Measurements from ENCODE around the gene RAB8B.

RAB8B gene

DNA sequence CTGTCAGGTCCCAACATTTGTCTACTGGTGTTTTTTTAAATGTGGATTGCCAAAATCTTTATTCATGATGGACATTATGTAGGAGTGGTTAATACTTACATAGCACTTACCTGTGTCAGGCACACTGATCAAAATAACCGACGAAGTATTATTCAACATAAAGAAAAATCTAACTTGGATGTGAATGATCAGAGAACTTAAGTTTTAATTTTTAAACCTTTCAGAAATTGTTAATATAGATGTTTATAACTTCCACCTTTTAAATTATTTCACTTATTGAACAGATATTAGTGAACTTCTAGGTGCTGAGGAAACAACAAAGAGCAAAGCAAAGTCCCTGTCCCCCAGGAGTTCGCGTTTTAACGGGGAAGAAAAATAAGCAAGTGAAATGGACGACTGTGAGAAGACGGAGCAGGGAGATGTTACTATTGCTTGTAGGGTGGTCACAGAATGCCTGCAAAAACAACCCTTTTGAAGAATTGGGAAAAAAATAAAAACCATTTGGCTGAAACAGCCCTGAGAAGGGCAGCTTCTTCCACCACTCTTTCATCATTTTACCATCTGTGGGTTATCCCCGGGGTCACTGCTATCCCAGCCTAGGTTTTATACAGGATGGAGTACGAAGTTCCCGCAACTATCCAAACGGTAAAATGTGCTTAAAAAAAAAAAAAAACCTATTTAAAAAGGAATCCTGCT is 87.1 kb downstream of the RAB8B start:
- DNase-seq (ENCODE audit: low spot score): peak; percentile 12

DNA sequence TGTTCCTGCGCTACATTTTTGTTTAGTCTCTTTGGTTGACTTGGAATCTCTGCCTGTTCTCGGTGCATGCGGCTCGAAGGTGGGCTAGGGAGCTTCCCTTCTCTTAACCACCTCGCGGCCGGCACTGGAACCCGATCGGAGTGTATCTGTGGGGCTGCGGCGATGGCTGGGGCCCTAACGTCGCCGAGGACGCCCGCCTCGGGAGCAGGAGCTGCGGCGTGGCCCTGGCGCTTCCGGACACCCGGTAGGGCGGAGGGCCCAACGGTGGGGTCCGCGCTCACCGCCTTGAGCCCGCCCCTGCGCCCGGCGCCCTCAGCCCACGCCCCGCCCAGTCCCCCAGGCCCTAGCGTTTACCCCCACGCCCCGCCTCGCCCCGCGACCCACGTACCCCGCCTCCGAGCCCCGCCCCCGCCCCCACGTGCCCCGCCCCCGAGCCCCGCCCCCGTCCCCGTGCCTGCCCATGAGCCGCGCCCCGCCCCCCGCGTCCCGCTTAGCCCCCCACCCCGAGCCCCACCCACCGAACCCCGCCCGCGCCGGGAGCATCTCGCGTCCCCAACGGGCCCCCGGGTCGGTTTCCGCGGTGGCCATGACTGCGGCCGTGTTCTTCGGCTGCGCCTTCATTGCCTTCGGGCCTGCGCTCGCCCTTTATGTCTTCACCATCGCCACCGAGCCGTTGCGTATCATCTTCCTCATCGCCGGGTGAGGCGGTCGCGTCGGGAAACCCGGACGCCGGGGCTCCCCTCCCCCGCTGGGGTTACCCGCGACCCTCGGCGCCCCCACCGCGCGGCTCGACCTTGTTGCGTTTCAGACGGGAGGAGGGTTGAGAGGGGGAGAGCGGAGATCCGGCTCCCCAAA is 87.9 kb downstream of the RAB8B start, which contains the start of gene APH1B:
APH1B (plus strand) TSS at position 568 of the 855 bp plus-strand sequence; CDS start at position 587, 19 bp downstream.
- DNase-seq (ENCODE audit: low spot score): peak; percentile 82

DNA sequence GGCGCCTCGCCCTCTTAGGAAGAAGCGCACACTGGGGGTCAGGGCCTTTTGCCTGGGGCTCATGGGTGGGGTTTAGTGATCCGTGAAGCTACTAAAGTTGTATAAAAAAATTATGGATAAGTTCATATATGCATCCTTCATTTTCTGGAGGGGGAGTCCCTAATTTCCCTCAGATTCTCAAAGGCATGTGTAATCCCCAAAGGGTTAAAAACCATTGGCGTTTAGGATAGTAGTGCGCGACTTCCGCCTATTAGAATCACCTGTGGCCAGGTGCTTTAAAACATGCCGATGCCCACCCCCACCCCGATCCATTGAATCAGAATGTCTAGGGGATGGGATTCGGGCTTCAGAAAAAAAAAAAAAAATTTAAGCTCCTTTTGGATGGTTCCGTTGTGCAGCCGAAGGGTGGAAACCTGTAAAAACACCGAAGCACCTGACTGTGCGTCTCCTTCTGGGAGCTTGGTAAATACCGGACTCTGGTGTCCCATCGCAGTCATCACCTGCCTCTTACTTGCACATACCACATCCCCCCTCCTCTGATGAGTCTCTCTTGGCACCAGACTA is 88.6 kb downstream of the RAB8B start:
- peak; percentile 16 for DNase-seq (ENCODE audit: low spot score)

DNA sequence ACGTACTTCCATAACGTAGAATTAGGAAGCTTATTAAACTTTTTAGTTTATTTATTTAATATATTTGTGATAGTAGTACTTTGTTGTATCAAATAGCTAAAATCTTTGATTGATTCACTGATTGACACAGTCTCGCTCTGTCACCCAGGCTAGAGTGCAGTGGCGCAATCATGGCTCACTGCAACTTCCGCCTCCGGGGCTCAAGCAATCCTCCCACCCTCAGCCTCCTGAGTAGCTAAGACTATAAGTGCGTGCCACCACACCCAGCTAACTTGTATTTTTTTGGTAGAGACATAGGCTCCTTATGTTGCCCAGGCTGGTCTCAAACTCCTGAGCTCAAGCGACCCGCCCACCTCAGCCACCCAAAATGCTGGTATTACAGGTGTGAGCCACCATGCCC is 93.7 kb downstream of the RAB8B start:
- no peak for DNase-seq (ENCODE audit: low spot score)

DNA sequence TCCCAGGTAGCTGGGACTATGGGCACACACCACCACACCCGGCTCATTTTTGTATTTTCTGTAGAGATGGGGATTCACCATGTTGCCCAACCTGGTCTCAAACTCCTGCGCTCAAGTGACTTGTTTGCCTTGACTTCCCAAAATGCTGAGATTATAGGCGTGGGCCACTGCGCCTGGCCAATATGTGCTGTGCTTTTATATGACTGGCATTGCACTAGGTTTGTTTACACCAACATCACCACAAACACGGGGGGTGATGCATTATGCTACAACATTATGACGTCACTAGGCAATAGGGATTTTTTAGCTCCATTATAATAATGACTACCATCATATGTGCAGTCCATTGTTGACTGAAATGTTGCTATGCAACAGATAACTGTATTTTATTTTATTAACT is 94.9 kb downstream of the RAB8B start:
- DNase-seq (ENCODE audit: low spot score): no peak

DNA sequence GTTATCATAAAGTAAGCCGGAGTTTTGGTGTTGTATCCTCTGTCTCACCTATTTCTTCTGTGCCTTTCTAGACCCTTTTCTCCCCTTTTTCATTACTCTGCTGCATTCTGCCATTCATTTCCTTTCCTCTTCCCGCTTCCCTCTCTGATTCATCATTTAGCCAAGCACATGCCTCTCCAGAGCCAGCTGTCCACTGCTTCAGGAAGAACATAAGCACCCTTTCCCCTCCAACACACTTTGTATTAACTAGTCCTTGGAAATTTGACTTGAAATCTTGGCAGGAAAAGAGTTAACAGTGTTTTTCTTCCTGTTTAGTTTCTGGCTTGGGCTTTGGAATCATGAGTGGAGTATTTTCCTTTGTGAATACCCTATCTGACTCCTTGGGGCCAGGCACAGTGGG is 97.7 kb downstream of the RAB8B start:
- no peak for DNase-seq (ENCODE audit: low spot score)

DNA sequence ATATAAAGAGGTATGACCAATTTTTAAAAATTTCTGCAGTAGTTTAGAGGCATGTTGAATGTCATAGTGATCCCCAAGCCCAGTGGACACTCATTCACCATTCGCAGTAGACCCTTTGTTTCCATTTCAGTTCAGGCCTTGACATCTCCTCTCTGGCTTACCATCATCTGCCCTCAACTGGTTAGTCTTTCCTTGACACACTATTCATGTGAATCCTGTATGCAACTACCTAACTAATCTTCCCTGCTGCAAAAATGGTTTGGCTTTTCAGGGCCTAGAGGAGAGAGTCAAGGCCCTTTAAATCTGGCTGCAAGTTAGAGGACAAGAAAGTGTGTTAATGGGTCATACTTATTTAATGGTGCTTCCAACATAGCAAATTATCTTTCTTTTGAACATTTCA is 98.9 kb downstream of the RAB8B start:
- no peak for DNase-seq (ENCODE audit: low spot score)

DNA sequence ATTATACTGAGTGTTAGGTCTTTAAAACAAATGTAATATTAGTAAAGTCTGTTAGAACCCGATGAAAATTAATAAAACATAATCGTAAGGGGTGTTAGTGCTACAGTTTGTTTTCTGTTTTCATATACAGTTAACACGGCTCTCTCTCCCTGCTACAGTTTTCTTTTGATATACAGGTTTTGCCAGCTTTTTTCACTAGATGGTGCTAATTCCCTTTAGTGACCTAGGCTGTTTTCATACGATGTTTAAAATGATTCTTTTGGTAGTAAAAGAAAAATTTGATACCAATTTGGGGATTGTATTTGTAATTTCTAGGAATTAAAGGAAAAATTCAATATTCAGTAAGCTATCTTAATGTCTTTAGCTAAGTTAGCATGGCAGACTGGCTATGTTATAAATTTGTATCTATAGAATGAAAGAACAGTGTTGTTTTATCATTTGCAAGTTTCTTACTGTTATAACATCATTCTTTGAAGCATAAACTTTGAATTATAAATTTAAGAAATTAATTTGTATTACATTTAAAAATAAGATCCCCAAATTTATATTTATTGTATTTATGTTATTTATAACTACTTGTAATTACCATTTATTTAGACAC is 99.5 kb downstream of the RAB8B start:
- DNase-seq (ENCODE audit: low spot score): peak; percentile 54

DNA sequence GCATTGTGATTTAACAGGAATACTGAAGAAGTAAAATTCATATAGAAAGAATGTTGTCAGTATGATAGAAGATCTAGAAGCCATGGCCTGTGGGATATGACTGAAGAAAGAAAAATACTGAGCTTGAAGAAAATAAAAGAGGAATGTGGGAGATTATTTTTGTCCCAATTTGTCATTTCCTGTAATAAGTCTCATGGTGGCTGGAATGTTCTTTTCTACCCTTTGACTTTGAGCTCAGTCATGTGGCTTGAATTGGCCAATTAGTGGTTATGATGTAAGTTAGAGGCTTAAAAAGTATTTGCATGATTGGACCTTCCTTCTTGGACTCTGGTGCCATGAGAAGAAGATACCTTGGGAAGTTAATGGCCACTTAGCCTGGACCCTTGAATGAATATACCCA is 102.1 kb downstream of the RAB8B start:
- no peak for DNase-seq (ENCODE audit: low spot score)

DNA sequence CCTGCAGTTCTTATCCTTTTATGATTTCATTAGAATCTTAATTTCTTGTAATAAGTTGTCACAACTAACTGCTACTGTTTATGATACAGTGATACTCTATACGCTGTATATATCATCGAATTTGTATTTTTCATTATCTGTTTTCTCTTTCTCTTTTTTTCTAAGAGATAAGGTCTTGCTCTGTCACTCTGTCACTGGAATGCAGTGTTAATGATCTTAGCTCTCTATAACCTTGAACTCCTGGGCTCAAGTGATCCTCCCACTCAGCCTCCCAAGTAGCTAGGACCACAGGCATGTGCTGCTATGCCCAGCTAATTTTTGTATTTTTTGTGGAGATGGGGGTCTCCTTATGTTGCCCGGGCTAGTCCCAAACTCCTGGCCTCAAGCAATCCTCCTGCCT is 102.8 kb downstream of the RAB8B start:
- no peak for DNase-seq (ENCODE audit: low spot score)

DNA sequence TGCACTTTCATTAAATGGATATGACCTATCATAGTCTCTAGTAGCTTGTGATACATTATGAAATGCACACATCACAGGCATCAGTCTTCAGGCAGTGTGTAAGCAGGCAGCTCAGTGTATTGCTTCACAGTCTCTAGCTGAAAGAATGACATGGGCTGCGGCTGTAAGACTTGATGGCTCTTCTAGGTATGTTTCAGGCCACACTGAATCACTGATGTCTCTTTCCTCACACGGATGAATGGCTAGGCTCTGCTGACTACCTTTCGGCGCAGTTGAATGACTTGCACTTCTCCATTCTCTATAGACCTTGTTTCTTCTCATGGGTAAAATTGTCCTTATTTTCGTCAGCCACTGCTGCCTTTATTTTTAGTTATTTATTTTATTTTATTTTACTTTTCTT is 103.4 kb downstream of the RAB8B start:
- no peak for DNase-seq (ENCODE audit: low spot score)

DNA sequence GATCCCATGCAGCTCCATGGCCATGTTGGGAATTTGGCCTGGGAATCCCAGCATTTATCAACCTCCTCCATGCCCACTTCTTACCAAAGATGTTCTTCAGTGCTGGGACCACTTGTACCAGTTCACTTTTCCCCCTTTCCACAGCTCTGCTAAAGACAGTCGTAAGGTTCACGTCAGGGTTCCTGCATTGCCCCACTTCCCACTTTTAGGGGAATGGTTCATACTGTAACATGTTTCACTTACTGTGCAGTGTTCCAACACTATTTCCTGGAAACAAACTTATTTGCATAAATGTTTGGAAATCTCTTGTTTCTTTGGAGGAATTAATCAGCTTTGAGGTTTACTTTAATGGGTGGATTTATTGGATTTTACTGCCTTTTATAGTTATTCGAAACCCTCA is 105.0 kb downstream of the RAB8B start:
- DNase-seq (ENCODE audit: low spot score): no peak

DNA sequence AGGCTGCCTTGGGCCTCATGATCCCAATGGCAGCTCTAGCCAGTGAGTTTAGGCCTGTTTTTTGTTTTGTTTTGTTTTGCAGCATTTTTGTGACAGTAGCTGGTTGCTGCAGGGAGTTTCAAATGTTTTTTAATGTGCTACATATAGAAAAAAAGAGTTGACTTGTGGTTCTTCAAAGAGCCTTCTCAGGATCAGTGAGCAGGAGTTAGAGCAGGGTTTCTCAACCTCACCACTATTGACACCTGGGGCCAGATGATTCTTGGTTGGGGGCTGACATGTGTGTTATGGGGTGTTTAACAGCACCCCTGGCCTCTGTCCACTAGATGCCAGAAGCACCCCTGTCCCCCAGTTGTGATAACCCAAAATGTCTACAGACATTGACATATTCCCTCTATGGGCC is 105.9 kb downstream of the RAB8B start:
- no peak for DNase-seq (ENCODE audit: low spot score)

DNA sequence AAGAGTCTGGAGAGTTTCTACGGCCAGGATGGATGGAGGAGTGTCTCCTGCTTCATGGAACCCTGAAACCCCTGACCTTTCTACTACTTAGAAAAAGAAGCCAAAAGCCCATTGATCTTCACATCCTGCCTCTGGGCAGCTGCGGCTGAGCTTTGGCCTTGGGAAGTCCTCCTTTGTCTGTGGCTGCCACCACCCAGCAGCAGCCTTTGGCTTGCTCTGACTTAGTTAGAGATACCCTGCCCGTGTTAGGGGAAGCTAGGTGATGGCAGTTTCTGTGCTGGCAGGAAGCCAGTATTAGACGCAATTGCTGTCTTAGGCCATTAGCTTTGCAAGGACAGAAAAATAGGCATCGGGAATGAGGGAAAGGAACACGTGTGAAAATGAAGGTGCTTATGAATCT is 106.8 kb downstream of the RAB8B start:
- DNase-seq (ENCODE audit: low spot score): no peak

DNA sequence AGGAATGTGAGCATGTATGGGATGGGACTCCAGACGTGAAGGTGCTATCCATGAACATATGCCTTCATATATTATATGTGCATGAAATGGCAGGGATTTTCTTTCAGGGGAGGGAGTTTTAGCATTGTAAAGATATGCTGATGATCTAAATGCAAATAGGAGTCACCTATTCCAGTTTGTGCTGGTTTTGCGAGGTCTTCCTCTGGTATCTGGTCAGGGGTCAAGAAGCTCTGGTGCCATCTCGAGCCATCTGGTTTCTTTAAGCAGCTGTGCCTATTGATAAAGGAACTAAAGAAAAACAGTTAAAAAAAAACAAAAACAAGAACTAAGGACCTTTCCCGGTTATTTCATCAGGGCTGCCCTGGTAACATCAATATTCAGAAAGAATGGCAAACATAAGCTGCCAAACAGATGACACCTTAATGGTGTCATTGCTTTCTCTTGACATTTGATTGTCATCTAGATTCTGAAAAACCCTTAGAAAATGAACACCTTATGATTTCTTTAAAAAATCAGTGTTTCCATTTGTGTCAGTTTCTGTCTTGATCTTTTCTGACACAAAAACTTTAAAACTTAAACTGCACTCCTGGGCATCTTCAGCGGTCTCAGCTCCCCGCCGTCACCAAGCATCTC is 110.7 kb downstream of the RAB8B start:
- DNase-seq (ENCODE audit: low spot score): no peak

DNA sequence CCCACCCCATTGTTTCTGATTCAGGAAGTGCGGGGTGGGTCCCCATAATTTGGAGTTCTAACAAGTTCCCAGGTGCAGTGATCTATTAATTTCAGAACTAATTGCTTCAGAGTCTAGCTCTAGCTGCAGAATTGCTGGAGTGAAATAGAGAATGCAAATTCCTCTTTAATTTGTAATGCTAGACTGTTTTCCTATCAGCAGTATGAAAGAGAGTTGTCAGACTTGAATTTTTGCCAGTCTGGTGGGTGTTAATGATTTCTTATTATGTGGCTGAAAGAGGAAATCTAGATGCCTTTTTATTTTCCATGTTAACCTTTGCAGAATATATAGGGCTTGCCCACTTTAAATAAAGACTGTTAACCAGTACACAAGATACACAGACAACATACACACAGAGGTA is 111.7 kb downstream of the RAB8B start:
- no peak for DNase-seq (ENCODE audit: low spot score)

DNA sequence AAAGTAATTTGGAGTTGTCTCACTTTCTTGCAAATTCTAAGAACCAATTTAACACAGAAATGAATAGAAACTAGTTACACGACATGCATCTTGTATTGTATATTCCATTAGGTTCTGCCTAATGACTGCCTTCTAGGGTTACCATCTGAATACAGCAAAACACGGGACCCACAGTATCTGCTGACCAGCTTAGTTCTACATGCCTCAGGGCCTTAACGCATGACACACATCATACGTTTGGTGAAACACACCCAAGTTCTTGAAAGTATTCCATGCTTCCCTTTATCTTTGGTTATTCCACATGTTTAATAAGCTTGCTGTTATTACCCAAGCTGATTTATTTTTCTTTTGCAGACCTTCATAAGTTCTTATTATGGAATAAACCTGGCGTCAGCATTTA is 115.9 kb downstream of the RAB8B start:
- DNase-seq (ENCODE audit: low spot score): no peak

DNA sequence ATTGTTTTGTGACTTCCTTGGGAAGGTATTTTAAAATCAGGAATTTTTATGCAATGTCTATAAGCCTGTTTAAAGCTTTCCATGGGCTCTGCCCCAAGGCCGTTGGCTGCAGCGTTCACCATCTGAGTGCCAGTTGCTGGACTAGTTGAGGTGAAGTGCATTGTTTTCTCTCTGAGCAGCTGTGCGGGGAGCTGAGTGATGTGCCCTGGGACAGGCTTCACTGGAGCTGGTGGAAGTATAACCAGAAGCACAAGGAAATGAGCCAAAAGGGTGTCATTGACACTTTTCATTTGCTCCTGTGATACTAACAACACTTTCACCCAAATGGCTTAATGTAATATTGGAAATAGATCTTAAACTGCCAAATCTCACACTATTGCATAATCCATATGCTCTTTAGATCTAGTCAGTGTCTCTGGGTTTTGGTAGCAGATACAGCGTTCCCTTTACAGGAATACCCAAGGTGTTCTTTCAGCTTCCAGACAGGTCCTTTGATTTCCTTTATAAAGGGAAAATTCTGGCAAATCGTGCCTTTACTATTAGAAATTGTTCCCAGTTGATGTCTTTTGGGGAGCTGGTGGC is 117.2 kb downstream of the RAB8B start:
- DNase-seq (ENCODE audit: low spot score): no peak

DNA sequence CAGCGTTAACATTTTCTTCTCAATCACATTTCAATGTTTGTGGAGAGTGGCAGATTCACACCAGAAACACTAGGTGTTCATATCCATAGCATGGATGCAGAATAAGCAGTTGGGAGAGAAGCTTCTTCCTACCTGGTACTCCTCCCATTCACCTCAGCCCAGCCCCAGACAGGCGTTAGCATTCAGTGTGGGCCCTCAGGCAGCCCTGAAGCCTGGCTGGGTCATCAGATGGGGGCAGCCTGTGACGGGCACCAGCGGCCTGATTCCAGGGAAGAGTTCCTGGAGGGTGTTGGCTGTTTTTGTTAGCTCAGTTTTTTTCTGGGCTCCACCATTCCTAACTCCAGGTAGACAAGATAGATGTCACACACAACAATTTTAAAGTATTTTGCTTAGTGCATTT is 119.1 kb downstream of the RAB8B start:
- no peak for DNase-seq (ENCODE audit: low spot score)

DNA sequence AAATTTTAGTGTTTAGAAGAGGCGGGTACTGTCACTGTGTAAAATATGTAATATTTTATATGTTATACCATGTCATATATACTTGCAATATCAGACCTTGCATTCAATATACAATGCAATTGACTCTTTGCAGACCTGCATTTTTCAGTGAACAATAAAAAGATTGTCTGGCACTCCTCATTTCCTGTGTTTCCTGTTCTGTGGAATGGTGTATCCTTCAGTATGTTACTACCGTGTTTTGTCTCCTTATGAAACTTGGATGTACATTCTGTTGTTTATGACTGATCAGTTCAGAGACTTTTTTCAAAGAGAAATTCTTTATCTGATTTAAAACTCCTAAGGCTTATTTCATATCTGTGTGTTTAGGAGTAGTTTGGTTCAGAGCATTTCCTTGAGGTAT is 119.5 kb downstream of the RAB8B start:
- DNase-seq (ENCODE audit: low spot score): no peak

DNA sequence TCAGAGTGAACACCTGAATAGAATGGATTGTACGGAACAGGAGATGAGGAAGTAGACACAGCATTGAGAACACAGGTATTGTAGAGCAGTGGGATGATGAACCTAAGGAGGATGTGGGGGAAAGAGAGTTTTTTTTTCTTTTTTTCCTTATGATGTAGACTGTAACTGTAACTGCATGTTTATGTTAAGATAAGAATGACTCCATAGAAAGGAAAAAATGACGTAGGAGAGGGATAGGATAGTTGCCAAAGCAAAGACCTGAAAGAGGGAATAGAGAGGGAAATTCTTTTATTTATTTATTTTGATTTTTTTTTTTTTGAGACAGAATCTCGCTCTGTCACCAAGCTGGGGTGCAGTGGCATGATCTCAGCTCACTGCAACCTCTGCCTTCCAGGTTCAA is 121.2 kb downstream of the RAB8B start:
- no peak for DNase-seq (ENCODE audit: low spot score)

DNA sequence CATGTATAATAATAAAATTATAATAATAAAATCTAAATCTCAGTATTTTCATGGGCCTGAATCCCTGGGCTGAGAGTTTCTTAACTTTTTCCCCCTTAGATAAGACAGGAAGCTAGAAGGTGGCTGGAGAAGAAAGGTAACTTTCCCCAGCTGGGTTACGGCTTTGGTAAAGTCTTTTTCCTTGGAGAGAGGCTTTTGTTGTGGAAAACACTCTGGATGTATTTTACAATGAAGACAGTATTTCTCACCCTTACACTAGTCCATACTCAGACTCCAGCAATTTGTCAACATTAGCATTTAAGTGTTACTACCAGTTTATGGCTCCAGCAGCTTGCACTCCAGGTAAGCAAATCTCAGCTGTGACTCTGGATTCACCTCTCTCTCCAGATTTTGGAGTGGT is 122.9 kb downstream of the RAB8B start:
- DNase-seq (ENCODE audit: low spot score): no peak
